ENCODE results near the gene AMIGO3. TPM values are rescaled to one million over a fixed set of nuclear protein-coding genes. Genes with fewer than 3 reads are reported as not detected.

Gene AMIGO3
- total RNA-seq, 2 experiments from 2014 or later: 0.23 to 0.28 TPM

DNA sequence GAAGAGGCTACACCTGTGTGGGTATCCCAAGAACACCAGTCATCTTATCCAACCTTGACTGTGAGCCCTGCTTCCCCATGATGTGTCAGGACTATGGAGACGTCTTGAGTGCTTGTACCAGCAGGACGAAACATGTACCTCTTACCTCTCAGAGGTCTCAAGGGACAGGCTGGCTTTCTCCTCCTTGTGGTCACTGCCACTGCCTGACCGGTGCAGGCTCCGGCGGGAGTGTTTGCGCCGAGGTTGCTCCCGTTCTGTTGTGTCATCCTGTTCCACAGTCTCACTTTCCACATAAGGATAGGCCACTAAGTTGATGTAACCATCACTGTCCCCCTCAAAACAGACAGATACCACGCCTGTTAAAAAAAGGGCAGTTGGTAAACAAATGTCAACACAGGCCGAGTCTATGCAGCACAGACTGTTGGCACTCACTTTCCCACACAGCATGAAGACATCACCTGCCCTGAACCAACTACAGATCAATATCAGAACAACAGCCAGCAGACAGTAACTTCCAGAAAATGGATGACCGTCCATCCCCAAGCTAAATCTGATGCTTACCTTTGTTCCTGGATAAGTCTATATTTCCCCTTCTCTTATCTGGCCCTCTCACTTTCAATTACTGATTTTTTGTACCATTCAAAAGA is 18.7 kb upstream of the AMIGO3 start:
- no peak overlapping the region for H3K4me3 Mint-ChIP-seq
- CTCF ChIA-PET: interaction anchor here (1.2 kb wide), 1 partner anchor 198 kb away, joined by 4 read pairs; no protein-coding TSS in a partner anchor
- peaks cover 31% of the 10 kb centered on the region for H3K36me3 Mint-ChIP-seq (ENCODE audit: low read depth)
- H3K27me3 Mint-ChIP-seq: no peaks in the 10 kb centered on the region
- POLR2A ChIA-PET: interaction anchor here (2.0 kb wide), 1 partner anchor 14 kb away, joined by 7 read pairs; the partner anchor contains the start of gene GMPPB
- no peak for DNase-seq
- H3K27ac Mint-ChIP-seq: no peak overlapping the region
- H3K4me1 Mint-ChIP-seq: peaks cover 4% of the 10 kb centered on the region
- no peaks in the 10 kb centered on the region for H3K9me3 Mint-ChIP-seq

DNA sequence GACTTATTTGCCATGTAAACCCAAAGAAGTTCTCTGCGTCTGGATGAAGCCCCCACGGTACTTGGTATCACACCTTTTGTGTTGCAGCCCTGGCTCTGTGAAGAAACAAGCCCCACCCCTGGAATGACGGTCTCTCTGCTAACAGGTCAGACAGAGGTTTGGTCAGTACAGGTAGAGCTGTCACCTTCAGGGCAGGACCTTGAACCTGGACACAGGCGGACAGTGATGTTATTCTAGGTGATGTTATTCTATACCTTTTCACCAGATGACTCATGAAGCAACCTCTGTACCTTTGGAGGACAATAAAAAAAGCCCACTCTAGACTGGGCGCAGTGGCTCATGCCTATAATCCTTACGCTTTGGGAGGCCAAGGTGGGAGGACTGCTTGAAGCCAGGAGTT is 15.3 kb upstream of the AMIGO3 start:
- ChIA-PET CTCF (no interaction called here), POLR2A (interaction anchor here (1.4 kb wide), 1 partner anchor 10 kb away, joined by 6 read pairs; no protein-coding TSS in a partner anchor)
- Mint-ChIP-seq H3K4me3 (no peak overlapping the region), H3K9me3 (no peaks in the 10 kb centered on the region), H3K27ac (no peak overlapping the region), H3K4me1 (peaks cover 6% of the 10 kb centered on the region), H3K36me3 (ENCODE audit: low read depth) (peaks cover 47% of the 10 kb centered on the region), H3K27me3 (no peaks in the 10 kb centered on the region)
- DNase-seq: no peak

DNA sequence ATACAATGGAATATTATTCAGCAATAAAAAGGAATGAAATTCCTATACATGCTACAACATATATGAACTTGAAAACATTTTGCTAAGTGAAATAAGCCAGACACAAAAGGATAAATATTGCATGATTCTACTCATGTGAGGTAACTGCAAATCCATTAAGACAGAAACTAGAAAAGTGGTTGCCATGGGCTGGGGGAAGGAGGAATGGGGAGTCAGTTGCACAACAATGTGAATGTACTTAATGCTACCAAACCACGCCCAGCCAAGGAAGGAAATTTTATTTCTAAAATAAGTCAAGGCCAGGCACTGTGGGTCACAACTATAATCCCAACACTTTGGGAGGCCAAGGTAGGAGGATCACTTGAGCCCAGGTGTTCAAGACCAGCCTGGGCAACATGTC is 14.1 kb upstream of the AMIGO3 start:
- Mint-ChIP-seq H3K4me3 (no peak overlapping the region), H3K27ac (no peak overlapping the region), H3K9me3 (no peaks in the 10 kb centered on the region), H3K27me3 (no peaks in the 10 kb centered on the region), H3K4me1 (peaks cover 4% of the 10 kb centered on the region), H3K36me3 (ENCODE audit: low read depth) (peaks cover 44% of the 10 kb centered on the region)
- DNase-seq: no peak
- ChIA-PET CTCF (interaction anchor here (0.6 kb wide), 2 partner anchors 21 to 54 kb away, joined by 3 to 4 read pairs; no protein-coding TSS in a partner anchor), POLR2A (no interaction called here)

DNA sequence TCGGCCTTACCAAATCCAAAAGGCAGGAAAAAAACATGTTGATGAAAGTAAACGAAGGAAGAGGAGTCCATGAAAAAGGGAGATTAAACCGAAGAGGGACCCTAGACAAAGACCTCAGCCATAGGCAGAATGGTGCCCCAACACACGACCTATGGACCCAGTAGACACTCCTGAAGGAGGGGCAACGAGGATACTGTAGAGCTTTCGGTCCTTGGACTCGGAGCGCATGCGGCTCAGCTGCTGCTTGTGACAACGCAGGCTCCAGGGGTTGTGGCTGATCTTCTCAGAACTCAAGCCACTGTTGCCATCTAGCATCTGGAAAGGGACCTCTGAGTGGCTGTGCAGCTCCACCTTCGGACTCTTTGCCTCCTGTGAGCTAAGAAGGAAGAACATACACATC is 13.1 kb upstream of the AMIGO3 start:
- ChIA-PET POLR2A (no interaction called here), CTCF (no interaction called here)
- peaks cover 3% of the 10 kb centered on the region for H3K4me1 Mint-ChIP-seq
- peaks cover 34% of the 10 kb centered on the region for H3K36me3 Mint-ChIP-seq (ENCODE audit: low read depth)
- H3K27me3 Mint-ChIP-seq: no peaks in the 10 kb centered on the region
- no peak overlapping the region for H3K27ac Mint-ChIP-seq
- H3K9me3 Mint-ChIP-seq: no peaks in the 10 kb centered on the region
- DNase-seq: no peak
- H3K4me3 Mint-ChIP-seq: no peak overlapping the region

DNA sequence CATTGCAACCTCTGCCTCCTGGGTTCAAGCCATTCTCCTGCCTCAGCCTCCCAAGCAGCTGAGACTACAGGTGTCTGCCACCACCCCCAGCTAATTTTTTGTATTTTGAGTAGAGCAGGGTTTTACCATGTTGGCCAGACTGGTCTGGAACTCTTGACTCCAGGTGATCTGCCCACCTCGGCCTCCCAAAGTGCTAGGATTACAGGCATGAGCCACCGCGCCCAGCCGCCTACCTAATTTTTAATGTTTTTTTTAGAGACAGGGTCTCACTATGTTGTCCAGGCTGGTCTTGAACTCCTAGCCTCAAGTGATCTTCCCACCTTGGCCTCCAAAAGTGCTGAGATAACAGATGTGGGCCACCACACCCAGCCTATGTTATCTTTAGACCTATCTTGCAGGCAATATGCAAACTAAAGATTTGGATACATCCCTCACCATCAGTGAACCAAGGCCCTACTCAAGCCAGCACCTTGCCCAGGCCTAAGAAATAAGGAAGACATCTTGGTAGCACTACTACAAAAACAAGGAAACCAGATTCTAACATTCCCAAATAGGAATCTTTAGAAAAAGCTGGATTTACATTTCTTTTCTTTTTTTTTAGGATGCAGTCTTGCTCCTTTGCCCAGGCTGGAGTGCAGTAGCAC is 10.6 kb upstream of the AMIGO3 start:
- no peaks in the 10 kb centered on the region for H3K27me3 Mint-ChIP-seq
- no peak overlapping the region for H3K27ac Mint-ChIP-seq
- H3K9me3 Mint-ChIP-seq: no peaks in the 10 kb centered on the region
- no peak overlapping the region for H3K4me3 Mint-ChIP-seq
- H3K36me3 Mint-ChIP-seq (ENCODE audit: low read depth): peaks cover 22% of the 10 kb centered on the region
- peaks cover 1% of the 10 kb centered on the region for H3K4me1 Mint-ChIP-seq
- CTCF ChIA-PET: no interaction called here
- no peak for DNase-seq
- POLR2A ChIA-PET: no interaction called here

DNA sequence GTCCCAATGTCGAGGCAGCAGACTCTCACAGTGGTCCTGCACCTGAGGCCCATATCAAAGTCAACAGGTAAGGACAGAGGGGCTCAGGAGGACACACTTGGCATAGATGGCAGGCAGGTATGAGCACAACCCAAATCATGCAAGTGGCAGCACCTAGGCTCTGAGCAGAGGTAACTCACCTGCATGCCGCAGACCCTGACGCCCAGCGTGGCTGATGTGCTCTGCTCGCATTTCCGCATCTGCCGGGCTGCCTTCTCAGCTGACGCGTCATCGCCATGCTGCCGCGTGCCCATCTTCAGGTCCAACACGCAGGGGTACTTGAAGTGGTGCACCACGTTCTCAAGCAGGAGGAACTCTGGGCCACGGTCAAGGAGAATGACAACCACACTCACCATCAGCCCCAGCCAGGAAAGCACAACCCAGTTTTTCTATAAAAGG is 8.5 kb upstream of the AMIGO3 start:
- POLR2A ChIA-PET: no interaction called here

DNA sequence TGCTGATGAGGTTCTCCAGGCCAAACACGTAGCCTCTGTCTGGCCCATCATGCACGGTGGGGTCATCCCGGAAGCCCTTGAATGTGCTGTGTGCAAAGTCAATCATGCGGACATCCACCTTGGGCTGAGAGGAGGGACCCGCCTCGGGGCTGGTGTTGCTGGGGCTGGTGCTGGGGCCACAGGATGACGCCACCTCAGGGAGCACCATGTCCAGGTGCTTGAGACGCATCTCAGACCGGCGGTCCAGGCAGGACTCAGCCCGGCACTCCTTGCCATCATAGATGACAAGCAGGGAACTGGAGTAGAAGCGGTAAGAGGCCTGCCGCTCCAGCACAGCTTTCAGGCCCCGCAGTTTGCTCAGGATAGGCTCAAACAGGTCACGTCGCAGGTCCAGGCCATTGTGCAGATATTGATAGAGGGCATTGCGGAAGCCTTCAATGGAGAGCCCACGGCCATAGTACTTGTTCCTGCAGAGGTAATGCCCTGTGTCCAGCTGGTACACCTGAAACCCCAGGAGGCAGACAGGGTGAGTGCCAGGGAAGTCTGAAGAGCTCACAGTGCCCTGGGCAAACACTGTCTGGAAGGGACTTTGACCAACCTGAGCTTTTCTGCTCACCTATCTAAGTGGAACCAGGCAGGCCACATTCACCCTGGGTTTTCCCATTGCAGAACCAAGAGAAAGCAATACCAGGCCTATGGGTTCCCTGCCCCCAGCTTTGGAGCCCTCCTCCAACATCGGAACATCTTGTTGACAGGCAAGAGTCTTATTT is 7.9 kb upstream of the AMIGO3 start:
- Mint-ChIP-seq H3K4me3 (no peak overlapping the region), H3K36me3 (ENCODE audit: low read depth) (peaks cover 19% of the 10 kb centered on the region), H3K9me3 (no peaks in the 10 kb centered on the region), H3K27me3 (no peaks in the 10 kb centered on the region), H3K4me1 (peaks cover 19% of the 10 kb centered on the region), H3K27ac (no peak overlapping the region)
- no peak for DNase-seq
- POLR2A ChIA-PET: no interaction called here
- CTCF ChIA-PET: no interaction called here

More for the DNA sequence above, 8.5 kb upstream of the AMIGO3 start:
- Mint-ChIP-seq H3K9me3 (no peaks in the 10 kb centered on the region), H3K4me1 (peaks cover 13% of the 10 kb centered on the region), H3K4me3 (no peak overlapping the region), H3K36me3 (ENCODE audit: low read depth) (peaks cover 20% of the 10 kb centered on the region), H3K27me3 (no peaks in the 10 kb centered on the region), H3K27ac (no peak overlapping the region)
- no peak for DNase-seq
- CTCF ChIA-PET: no interaction called here

DNA sequence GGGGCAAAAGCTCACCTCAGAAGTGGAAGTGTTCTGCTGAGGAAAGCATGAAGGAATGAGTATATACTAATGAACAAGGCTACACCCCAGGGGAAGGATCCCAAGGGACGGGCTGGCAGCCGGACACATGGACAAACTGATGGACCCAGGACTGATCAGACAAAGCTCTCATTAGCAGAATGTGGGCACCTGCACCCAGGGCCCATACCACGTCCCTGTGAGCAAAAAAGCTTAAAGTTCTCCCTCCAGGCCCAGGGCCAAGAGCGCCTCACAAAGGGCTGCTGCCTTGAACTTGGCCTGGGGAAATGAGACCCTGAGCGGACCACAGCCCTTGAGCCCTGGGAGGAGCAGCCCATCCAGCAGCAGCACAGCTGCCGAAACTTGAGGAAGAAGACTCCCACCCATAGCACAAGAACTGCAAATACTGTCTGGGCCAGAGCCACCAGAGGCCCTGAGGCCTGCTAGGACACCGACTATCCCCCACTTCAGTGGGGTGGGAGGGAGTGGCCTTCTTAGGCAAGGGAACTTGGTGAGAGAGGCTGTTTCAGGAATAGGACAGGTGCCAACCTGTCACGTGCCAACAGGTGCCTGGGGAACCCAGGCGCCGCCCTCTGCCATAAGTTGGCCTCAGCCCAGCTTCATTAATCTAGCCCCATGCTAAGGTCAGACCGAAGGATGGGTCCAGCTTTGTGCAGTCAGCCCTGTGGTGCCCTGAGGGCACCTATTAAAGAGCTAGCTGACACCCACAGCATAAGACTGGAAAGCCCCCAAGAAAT is 6.6 kb upstream of the AMIGO3 start:
- Mint-ChIP-seq H3K27me3 (no peaks in the 10 kb centered on the region), H3K4me3 (no peak overlapping the region), H3K27ac (peak overlapping the region; percentile 12), H3K36me3 (ENCODE audit: low read depth) (peaks cover 19% of the 10 kb centered on the region), H3K4me1 (peaks cover 26% of the 10 kb centered on the region), H3K9me3 (no peaks in the 10 kb centered on the region)
- CTCF ChIA-PET: interaction anchor here (0.6 kb wide), 1 partner anchor 417 kb away, joined by 3 read pairs; no protein-coding TSS in a partner anchor
- DNase-seq: no peak
- POLR2A ChIA-PET: interaction anchor here (0.6 to 1.2 kb wide), 2 partner anchors 77 to 401 kb away, joined by 3 read pairs; partner anchors contain the start of gene INKA1

DNA sequence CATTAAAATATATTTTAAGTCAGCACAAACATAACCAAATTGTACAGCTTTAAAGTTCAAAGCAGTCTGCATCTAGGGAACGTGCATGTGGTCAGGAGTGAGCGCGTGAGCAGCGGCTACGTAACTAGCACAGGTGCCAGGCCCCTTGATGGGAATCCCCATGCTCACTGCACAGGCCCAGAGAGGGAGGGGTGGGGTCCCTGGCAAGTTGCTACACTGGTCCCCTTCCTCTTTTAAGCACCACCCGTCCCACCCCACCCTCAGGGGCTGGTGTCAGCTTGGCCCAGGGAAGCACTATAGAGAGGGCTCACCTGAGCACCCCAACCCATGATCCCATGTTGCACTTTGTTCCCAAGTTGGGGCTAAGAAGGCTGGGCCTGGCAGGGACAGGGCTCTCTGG is 5.1 kb upstream of the AMIGO3 start:
- POLR2A ChIA-PET: interaction anchor here (0.7 to 2.2 kb wide), 14 partner anchors 11 to 631 kb away, joined by 3 to 8 read pairs (median 4); partner anchors contain the start of genes INKA1, IP6K1, QRICH1 and TRAIP
- peak; percentile 37 for DNase-seq
- Mint-ChIP-seq H3K27ac (peak overlapping the region; percentile 97), H3K4me3 (peak overlapping the region; percentile 91), H3K9me3 (no peaks in the 10 kb centered on the region), H3K27me3 (no peaks in the 10 kb centered on the region), H3K4me1 (peaks cover 38% of the 10 kb centered on the region), H3K36me3 (ENCODE audit: low read depth) (peaks cover 33% of the 10 kb centered on the region)
- CTCF ChIA-PET: interaction anchor here (1.3 to 2.4 kb wide), 2 partner anchors 16 to 185 kb away, joined by 3 to 12 read pairs; no protein-coding TSS in a partner anchor

DNA sequence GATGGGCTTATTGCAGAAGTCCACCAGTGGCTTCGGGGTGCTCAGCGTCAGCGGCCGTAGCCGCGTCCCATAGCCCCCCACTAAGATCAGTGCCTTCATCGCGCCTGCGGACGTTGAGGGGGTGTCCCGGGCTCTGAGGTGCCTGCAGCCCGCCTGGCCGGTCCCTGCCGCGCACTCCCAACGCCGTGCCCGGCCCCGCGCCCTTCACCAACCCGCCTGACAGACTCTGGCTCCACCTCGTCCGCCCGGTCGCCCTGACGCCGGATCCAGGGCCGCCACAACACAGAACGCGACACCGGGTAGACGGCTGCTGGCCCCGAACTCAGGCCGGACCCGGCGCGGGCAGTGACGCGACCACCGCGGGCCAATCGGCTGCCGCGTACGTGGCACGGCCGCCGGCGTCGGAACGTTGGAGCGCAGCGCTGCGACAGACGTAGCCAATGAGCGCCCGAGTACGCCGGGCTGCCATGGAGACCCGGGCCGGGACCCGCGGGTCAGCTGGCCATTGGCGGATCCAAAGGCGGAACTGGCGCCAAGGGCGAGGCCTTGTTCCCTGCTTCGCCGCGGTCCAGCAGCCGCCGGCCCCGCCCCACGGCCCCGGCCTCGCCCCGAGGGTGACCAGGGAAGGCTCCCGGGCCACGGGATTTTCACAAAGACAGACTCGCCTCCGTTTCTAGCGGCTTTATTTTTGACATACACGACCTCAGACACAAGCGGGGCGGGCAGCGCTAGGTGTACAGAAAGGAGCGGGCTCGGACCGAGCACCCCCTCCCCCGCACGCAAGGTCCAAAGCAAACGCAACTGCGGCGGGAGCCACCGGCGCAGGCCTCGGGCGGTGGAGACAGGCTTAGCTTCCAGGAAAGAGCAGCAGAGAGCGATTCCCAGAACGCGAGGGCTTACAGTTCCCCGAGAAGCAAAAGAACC is 4.4 kb upstream of the AMIGO3 start, which contains the start of gene GMPPB:
GMPPB (minus strand) TSS at position 324 of the 924 bp plus-strand sequence; CDS start at position 99, 225 bp downstream.
- Mint-ChIP-seq H3K27ac (peak within 1 kb of the TSS; percentile 97), H3K36me3 (ENCODE audit: low read depth) (peaks cover 33% of the 10 kb centered on the region)

DNA sequence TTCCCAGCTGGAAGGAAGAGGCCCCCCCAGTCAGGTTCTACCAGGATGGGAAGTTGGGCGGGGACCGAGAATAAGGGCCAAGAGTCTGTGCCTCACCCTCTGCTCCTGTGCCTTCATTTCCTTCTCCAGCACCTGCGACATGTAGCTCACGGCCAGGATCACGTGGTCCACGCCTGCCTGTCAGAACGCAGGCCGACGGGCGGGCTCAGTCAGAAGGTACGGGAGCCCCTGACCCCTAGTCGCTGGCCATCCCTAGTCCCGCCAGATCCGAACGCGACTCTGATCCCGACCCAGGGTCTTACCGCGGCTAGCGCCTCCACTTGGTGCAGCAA is 3.8 kb upstream of the AMIGO3 start:
- H3K27me3 Mint-ChIP-seq: no peaks in the 10 kb centered on the region
- no peaks in the 10 kb centered on the region for H3K9me3 Mint-ChIP-seq
- H3K27ac Mint-ChIP-seq: peak overlapping the region; percentile 97
- peaks cover 37% of the 10 kb centered on the region for H3K36me3 Mint-ChIP-seq (ENCODE audit: low read depth)
- CTCF ChIA-PET: interaction anchor here (0.6 to 2.4 kb wide), 4 partner anchors 15 to 583 kb away, joined by 3 to 12 read pairs (median 5); no protein-coding TSS in a partner anchor
- H3K4me1 Mint-ChIP-seq: peaks cover 49% of the 10 kb centered on the region
- H3K4me3 Mint-ChIP-seq: peak overlapping the region; percentile 91
- POLR2A ChIA-PET: interaction anchor here (0.6 to 2.2 kb wide), 16 partner anchors 10 to 252 kb away, joined by 3 to 11 read pairs (median 4); partner anchors contain the start of genes INKA1 and IP6K1
- peak; percentile 79 for DNase-seq

More for the DNA sequence above, 4.4 kb upstream of the AMIGO3 start, which contains the start of gene GMPPB:
- no peaks in the 10 kb centered on the region for H3K27me3 Mint-ChIP-seq
- peak within 1 kb of the TSS; percentile 91 for H3K4me3 Mint-ChIP-seq
- POLR2A ChIA-PET: interaction anchor here (0.7 to 2.2 kb wide), 20 partner anchors 11 to 630 kb away, joined by 3 to 8 read pairs (median 4); partner anchors contain the start of genes INKA1, IP6K1, QRICH1 and TRAIP
- H3K9me3 Mint-ChIP-seq: no peaks in the 10 kb centered on the region
- CTCF ChIA-PET: interaction anchor here (0.6 to 2.4 kb wide), 3 partner anchors 15 to 184 kb away, joined by 3 to 12 read pairs (median 6); no protein-coding TSS in a partner anchor
- H3K4me1 Mint-ChIP-seq: peaks cover 44% of the 10 kb centered on the region
- DNase-seq: peak; percentile 96

Data from activated CD4-positive, alpha-beta memory T cell treated with anti-CD3 and anti-CD28 coated beads, Interleukin-2, amount 10 ng/mL, durations not matched to agents 7 days and 5 days (primary cell).